Fibroblast of skin of right quadriceps (primary cell): Measurements from ENCODE around the gene DDN.
A peak's percentile ranks its signal among the peaks of the same experiment; 100 is the strongest.

ENCODE experiments used
- DNase-seq: peaks from one replicate; pipeline ENCODE4 v3.0.0-alpha.2; 2013

Gene DDN

GRCh38 chr12:48961331-48961730 lies 37.8 kb downstream of the DDN start:
- DNase-seq, result no peak

GRCh38 chr12:48960834-48961233 lies 38.3 kb downstream of the DDN start:
- DNase-seq, result no peak

- DNase-seq, result no peak
These were observed 41.2 kb downstream of the DDN start for GRCh38 chr12:48958049-48958388.

- DNase-seq, result peak; percentile 92
These were observed 41.8 kb downstream of the DDN start, which contains the start of gene ARF3 for GRCh38 chr12:48957141-48958048. Gene ARF3, minus strand, starts transcription at chr12:48957487. Its CDS starts 16,392 bp downstream, at chr12:48941095.

- peak; percentile 96 for DNase-seq
These were observed 42.7 kb downstream of the DDN start for GRCh38 chr12:48956279-48957140.

GRCh38 chr12:48954841-48955501 lies 44.2 kb downstream of the DDN start:
- DNase-seq, result no peak

GRCh38 chr12:48954061-48954460 lies 45.1 kb downstream of the DDN start:
- no peak for DNase-seq

GRCh38 chr12:48952691-48953090 lies 46.5 kb downstream of the DDN start:
- DNase-seq, result no peak

GRCh38 chr12:48947727-48948126 lies 51.4 kb downstream of the DDN start:
- DNase-seq, result no peak

- no peak for DNase-seq
These were observed 52.2 kb downstream of the DDN start for GRCh38 chr12:48946943-48947342.

GRCh38 chr12:48946205-48946604 lies 53.0 kb downstream of the DDN start:
- DNase-seq, result no peak
